NCI-H146 (cell line): ENCODE data around the gene GPR87.

ENCODE experiments used
- DNase-seq: peaks from one replicate; lab custom pipeline; 2025; lab: John Stamatoyannopoulos, UW

Gene GPR87, protein sequence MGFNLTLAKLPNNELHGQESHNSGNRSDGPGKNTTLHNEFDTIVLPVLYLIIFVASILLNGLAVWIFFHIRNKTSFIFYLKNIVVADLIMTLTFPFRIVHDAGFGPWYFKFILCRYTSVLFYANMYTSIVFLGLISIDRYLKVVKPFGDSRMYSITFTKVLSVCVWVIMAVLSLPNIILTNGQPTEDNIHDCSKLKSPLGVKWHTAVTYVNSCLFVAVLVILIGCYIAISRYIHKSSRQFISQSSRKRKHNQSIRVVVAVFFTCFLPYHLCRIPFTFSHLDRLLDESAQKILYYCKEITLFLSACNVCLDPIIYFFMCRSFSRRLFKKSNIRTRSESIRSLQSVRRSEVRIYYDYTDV

DNA sequence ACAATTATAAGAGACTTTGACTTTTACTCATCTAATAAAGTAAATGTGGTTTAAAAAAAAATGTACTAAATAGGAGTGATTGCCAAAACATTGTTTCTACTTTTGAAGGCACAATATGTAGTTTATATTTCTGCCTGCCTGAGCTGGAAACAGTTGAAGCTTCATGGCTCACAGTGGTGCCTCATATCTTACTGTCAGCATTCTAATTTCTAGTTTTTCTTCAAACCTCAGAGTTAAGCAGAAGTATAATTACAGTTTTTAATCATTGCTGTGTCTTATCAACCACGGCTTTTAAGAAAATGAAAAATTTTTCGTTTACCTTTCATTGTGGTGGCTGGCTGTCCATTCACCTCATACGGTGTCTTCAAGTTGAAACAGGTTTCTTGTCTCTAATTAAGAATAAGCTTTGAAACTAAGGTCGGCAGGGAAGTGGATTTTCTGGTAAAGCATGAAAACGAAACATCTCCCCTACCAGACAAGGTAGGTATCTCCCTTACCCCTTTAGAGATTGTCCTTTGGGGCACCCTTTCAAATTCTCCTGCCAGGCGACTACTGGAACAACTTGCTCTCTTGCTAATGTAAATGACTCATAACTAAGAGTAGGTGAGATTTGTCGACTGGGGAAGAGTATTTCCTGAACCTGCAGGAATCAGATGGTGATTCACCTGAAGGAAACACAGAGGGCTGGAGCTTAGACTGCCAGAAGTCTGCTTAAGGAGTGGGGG lies at the start of gene GPR87:
GPR87 (minus strand) TSS at position 554 of the 725 bp plus-strand sequence. CDS start 16,720 bp downstream, outside the sequence.
- no peak for DNase-seq

DNA sequence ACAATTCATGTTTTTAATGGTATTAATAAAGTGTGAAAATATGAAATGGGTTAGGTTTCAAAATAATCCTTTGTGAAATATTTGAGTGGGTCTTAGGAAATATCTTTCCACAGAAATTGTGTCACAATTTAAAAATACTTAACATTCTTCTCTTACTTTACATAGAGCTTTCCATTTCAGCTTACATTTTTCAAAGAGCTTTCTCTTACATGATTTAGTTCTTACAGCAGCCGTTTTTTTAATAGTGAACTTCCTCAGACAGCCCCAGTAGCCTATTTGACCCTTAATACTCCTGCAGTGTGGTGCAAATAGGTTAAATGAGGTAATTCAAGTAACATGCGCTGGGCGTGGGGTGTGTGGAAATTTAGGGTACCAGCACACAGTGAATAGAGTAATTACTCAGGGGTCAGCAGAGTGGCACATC lies 46.1 kb upstream of the GPR87 start:
- no peak for DNase-seq

DNA sequence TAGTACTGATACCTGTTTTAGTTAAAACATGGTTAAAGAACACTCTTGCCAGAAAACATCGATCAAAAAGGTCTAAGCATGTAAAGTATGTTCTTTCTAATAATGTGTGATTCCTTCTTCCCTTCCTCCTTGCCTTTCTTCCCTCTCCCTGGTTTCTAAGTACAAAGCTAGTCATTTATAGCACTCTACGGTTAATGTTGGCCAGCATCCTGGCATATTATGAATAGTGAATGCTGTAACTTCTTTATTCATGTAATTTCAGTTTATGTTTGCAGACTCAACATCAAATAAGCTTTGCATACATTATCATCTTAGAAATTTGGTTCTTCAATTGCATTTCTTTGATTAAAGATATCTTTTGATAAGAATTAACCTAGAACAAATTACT lies 40.8 kb upstream of the GPR87 start:
- no peak for DNase-seq

DNA sequence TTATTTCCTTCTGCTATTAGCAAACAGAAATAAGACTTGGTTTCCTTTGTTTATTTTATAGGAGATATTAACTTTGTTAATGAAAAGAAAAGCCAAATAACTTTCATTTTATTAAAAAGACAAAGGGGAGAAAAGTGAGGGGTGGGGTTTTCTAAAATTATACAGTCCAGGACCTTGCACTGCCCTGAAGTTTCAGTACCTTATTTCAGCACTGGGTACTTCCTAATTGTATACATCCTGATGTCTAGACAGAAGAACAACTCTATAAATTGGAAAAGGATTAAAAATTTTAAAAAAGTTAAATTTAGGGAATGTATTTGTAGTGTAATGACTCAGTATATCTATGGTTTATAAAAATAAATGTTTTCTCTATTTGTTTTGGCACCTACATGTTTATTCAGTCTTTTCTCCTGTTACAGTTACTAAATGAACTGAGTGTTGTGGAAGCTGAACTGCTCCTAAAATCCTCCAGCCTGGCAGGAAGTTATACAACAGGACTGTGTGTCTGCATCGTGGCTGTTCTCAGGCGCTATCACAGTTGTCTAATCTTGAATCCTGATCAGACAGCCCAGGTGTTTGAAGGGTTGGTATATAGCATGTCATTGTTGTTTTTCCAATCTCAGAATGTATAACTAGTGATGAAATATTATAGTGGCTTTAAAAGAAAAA lies 40.3 kb upstream of the GPR87 start:
- no peak for DNase-seq

DNA sequence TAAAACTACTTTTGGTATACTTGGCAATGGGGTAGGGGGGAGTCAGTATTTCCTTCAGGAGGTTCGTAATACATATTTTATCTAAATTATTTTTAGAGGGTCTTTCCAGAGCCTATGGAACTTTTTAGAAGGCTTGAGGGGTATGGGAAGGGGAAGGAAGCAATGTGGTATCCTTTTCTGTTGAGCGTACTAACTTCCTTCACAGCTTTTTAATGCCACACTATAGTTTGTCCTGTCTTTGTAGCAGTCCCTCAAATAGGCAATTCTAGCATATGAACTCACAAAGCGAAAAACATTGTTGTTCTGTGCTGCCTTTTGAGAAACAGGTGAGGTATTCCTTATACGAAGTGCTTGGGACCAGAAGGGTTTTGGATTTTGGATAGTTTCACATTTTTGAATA lies 35.0 kb upstream of the GPR87 start:
- no peak for DNase-seq

DNA sequence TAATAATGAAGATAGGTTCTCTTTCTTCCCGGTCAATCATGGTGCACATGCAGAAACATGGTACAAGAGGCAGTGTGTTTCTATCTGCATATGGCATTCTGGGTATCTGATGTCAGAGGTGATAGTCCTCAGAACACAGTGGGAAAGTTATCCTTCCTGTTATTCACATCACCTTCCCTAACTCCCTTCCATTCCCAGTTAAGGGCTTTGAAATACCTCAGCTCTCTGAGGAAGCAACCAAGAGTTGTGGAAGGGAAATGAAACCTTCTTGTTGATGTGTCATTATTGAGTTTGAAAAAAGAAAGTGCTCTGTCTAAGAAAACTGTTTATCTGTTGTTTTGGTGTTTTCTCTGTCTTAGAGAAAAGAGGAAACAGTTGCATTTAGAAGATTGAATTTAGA lies 34.6 kb upstream of the GPR87 start:
- no peak for DNase-seq

DNA sequence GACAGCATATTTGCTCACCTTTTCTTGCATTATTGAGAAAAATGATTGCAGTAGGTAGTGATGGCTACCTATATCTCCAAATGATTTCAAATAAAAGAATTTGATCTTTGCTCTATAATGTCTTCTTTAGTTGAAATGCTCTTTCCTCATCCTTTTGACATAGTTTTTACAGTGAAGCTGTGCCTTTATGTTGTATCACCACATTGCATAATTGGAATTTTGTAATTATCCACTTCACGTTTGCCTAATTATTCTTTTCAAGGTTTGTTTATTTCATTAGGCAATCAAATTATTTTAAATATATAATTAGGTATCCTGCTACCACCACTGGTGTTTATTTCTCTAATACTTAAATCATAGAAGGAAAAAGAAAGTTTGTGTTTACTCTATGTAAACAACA lies 34.0 kb upstream of the GPR87 start:
- DNase-seq = no peak

DNA sequence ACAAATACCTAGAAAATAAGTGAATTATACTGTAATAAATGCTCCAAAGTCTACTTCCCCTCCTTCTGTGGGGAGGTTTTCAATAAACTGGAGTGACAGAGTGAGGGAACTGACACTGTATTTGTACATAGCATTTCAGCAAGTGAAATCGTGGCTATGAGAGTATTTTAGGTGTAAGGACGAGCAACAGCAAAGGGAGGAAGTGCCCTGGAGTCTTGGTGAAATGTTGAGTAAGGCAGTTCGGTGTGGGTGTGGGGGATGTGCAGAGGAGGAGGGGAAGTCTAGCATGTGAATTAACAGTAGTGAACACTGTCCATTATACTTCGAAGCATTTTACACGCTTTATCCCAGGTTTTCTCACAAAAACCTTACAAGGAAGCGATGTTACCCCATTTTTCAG lies 30.8 kb upstream of the GPR87 start:
- DNase-seq = no peak

DNA sequence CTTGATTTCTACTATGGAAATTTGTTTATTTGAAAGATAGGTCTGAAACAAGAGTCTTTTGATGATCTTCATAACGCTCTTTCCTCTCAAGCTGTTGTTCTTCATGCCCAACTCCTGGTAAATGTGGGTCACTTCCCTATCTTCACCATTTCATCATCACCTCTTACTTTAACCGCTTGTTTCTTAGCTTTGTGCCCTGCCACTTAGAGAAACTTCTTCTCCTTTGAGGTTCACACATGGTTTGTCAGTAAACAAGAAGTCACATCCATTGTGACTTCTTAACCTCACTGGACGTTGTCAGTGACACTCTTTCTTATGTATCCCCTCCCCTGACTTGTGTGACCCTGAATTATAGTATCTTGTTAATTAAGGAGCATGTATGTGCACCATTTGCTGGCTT lies 29.7 kb upstream of the GPR87 start:
- no peak for DNase-seq

DNA sequence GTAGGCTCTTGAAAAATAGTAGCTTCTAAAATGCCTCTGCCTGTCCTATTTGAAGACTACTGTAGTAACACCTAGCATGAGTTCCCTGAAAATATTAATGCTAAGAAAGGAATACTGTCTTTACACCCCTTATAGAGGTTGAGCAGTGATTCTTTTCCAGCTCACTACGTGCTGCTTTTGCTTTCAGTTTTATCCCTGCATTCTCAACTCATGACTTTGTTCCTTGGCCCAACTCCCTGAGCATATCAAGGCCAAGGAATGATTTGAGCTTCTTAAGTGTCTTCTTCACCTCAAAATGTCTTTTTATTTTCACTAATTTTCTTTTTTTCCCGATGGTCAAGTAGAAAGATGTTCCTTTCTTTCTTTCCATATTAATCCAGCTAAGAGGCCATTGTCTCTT lies 29.2 kb upstream of the GPR87 start:
- no peak for DNase-seq

DNA sequence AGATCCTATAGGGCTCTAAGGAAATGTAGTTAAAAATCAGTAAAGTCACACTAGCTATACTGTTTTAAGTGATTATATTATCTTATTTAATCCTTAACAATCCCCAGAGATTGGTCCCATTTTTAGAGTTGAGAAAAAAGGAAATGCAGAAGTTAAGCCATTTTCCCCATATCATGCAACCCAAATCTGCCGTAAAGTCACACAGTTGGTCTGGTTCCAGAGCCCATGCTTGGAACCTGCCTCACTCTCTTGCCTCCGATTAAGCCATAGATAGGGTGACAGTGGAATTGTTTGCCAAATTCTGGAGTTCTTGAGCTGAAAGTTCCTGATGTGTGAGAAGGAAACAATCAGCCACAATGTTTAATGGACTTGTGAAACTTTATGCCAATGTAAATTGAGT lies 15.1 kb upstream of the GPR87 start:
- no peak for DNase-seq

DNA sequence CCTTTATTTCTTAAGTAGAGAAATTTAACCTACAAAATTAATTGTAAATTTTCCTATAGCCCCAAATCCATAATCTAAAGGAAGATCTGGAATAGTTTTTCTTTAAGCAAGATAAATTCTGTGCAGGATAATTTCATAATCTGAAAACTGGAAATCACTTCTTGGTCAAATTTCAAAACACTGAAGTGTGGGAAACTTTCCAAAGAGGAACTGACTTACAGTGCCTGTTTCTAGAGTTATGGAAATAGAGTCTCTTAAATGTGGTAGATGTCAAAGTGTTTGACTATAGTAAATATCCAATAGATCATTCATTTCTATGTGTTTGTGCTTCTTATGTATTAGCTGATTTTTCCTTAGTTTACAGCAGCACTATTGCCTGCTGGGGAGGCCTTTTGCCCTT lies 14.3 kb upstream of the GPR87 start:
- no peak for DNase-seq

DNA sequence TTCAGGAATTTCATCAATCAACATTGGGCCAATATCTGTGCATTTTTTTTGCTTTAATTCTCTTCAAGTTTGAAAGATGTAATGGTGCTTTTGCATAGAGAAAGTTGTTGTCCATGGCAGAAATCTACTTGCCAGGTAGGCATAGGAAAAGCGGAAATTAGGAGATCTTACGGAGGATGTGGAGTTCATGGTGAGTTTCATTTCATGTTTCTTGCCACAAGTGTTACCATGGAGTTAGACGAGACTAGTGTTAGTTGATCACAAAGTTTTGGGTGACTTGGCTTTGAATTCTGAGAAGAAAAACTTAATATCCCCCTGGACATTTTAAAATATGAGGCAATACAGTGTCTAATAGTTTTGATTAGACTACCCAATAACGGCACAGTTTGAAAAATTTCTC lies 13.8 kb upstream of the GPR87 start:
- DNase-seq = no peak

DNA sequence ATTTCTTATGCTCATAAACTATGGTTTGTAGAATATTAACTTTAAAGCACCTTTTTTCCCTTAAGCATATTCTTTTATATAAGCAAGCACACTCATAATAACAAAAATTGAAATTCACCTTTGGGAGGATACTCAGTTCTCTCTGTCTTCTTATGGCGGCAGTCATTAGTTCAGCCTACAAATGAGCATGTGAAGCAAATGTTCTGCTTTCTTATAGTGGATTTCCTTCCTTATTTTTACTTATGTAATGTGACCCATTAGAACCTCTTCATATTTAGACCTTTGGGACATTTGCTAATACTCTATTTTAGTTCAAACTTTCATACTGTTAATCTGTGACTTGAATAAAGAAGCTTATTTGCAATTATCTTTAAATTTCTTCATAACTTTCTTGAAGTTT lies 12.7 kb upstream of the GPR87 start, which contains the start of gene P2RY13:
P2RY13 (minus strand) TSS at position 187 of the 400 bp plus-strand sequence; CDS start at position 166, 21 bp downstream.
- no peak for DNase-seq

DNA sequence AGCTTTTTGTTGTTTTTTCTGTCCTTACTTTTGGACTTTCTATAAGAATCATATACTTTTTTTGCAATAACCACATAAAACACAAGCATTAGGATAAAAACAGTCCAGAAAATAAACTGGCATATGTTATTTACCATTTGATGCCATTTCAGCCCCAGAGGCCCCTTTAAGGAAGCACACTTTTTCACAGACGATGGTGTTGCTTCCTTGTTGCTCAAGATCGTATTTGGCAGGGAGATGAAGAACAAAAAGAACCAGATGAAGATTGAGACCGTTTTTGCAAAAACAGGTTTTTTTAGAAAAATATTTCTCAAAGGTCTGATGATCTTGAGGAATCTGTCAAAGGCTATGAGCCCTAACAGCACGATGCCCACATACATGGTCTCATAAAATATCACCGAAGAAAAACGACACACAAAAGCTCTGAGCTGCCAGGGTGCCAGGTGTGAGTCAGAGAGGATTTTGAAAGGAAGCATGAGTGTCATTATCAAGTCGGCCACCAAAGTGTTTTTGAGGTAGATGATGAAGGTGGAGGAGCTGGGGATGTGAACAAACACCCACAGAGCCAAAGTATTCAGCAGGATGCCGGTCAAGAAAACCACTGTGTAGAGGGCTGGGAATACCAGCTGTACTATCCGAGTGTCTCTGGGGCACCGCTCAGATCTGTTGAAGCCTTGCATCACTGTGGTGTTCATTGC lies 11.8 kb upstream of the GPR87 start:
- DNase-seq = no peak

DNA sequence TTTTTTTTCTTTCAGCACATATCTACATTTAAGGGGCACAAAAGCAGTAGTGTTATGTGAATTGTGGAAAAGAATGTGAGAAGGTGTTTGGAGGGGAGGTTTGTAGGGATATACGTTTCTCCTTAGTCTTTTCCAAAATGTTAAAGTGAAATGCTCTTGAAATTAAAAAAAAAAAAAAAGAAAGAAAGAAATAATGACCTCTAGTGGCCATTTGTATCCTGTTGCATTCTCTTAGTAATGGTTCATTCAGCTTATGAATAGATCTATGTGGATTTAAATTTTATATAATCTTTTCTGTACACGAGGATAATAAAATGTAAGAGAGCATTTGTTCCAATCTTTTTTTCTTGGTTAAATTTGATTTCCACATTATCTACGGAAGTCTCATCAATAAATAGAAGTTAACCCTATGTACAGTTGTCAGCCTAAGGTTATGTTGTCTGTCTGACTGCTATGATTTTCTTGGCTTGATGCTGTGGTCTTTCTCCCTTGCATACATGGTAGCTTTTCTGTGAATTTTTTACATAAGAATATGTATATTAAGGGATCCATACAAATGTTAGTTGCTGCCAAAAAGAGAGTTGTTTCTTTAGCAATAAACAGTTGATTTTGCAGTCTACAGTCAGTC lies 11.1 kb upstream of the GPR87 start:
- DNase-seq = peak; percentile 6

DNA sequence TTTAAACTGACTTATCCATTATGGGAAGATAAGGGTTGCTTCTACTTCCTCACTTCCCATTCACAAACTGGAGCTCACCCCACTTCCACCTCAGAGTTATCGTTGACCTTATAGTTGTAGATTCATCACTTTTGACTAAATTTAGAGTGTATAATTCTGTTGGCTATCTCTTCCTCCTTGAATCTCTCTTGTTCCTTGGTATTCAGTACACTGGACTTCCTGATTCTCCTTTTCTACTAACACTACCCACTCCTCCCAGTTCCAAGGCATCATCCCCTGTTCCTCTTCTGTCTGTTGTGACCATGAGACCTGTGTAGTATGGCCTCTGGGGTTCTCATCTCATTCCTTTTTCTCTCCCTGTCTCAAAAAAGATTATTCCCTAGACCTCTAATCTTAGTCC lies 5.9 kb upstream of the GPR87 start:
- no peak for DNase-seq

DNA sequence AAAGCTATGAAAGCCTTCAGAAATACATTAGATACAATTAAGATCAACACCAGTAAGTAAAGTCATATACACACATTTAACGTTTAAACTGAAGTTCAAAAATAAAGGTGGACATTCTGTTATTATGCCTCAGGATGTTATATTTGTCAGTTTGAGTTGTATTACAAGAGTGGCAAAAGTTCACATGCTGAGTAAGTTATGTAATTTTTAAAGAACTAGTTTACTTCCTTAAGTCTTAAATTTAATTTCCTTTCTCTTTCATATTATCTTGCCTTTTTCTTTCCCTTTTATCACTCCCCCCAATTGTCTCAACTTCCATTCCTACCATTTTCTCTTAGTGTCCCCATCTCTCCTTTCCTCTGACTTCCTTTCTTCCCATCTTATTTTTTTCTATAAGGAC lies 4.9 kb upstream of the GPR87 start:
- DNase-seq = no peak

DNA sequence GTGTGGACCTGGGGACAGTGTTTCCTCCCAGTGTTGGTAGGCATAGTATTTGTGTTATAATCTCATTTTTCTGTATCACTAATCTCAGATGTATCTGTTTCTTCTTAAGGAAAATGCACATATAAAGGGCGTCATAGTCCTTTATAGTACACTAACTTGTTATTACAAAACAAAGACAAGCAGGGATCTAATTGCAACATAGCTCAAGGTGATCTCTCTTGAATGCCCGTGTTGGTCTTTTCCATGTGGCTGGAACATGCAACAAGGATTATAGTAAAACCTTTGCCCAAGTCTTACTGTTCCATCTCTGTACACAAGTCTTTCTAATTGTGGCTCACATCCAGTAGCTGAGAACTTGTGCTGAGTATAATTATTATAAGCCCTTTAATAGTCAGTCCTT lies 3.5 kb upstream of the GPR87 start:
- DNase-seq = no peak

DNA sequence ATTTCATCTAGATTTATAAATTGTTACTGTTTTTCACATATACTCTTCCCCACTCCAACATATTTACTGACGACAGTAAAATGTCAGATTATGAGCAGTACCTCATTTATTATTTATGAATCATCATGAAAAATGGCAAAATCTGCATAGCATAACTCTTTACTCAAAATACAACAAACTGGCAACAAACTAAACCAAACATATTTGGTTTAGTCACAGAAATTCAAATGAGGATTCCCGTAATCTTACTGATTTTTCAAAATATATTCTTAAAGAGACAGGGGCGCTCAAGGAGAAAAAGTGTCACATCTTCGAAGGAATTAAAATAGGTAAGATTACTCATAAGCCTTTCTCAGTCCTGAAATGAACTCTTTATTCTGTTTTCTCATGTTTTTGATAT lies 3.0 kb upstream of the GPR87 start:
- DNase-seq = no peak

DNA sequence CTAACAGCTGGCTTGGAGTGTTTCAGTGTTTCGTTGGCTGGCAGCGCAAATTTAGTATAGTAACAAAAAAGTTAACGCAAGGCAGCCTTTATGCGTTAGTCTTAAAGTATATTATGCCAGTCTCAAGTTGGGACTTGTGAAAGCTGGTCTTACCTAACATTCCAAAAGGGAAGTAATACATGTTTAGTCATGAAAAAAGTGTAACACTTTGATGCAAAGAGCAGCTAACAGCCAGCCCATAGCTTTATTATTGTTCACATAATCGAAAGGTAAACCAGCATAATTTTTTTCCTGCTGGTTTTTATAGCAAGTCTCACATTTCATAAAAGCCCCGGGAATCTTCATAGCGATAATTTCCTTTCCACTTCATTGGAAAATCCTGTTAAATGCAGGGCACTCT lies 2.4 kb upstream of the GPR87 start:
- DNase-seq = no peak

DNA sequence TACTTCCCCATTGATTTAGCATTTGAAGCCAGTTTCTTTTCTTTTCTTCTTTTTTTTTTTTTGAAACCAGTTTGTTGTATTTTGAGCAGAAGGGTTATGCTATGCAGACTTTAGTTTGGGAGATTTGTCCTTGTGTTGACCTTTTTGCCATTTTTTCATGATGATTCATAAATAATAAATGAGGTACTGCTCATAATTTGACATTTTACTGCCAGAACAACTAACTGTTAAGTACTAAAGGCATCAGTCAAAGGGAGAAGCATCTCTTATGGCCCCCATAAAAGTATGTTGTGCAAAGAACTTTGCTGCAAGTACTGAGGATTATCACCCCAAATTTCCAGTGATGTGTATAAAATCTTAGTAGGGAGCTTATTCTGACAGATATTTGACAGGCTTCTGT lies 1.7 kb upstream of the GPR87 start:
- DNase-seq = no peak
